ENCODE measurements around the gene LOXL4.

DNA sequence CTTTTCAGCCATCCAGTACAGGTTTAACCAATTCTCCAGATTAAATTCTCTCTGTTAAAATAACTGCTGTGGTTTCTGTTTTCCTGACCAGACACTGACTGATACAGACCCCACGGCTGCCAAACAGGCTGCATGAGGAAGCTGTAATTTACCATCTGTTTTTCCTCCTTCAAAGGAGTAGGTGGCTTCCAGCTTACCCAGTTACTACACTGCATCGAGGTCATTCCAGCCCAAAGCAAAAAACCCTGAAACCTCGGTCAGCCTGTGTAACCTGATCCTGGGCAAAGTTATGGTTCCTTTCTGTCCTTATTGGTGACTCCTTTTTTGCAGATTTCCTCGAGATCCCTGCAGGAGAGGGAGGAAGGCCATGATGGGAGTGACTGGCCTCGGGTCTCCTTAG, 27.9 kb upstream of the LOXL4 start:
- TF ChIP-seq, protein P1, sequence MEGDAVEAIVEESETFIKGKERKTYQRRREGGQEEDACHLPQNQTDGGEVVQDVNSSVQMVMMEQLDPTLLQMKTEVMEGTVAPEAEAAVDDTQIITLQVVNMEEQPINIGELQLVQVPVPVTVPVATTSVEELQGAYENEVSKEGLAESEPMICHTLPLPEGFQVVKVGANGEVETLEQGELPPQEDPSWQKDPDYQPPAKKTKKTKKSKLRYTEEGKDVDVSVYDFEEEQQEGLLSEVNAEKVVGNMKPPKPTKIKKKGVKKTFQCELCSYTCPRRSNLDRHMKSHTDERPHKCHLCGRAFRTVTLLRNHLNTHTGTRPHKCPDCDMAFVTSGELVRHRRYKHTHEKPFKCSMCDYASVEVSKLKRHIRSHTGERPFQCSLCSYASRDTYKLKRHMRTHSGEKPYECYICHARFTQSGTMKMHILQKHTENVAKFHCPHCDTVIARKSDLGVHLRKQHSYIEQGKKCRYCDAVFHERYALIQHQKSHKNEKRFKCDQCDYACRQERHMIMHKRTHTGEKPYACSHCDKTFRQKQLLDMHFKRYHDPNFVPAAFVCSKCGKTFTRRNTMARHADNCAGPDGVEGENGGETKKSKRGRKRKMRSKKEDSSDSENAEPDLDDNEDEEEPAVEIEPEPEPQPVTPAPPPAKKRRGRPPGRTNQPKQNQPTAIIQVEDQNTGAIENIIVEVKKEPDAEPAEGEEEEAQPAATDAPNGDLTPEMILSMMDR (IDR thresholded peaks at IDR 0.05 in 4 of 5, conservative IDR thresholded peaks at IDR 0.05 in 1 of 5), result no peak
- TF ChIP-seq POLR2A (IDR thresholded peaks at IDR 0.05), result no peak
